K562 (cell line): Measurements from ENCODE around the gene SERPINF2. TPM values are rescaled to one million over a fixed set of nuclear protein-coding genes. Genes with fewer than 3 reads are reported as not detected.

Source experiments
- ARID1B ChIP-seq: fragments of 450-650 bp; IDR thresholded peaks from 2 replicates; pipeline ENCODE4 v1.6.1; 2016; ENCODE audit warnings: antibody characterized with exemption, mild to moderate bottlenecking, inconsistent platforms
- CBFA2T2 ChIP-seq: fragments of 450-650 bp; conservative IDR thresholded peaks from 2 replicates; pipeline ENCODE4 v1.6.1; 2017; ENCODE audit warnings: mild to moderate bottlenecking
- CREM ChIP-seq: IDR thresholded peaks from 2 replicates; pipeline ENCODE4 v1.6.1; 2014; ENCODE audit warnings: antibody characterized with exemption, low read depth
- DPF2 ChIP-seq: fragments of 450-650 bp; IDR thresholded peaks from 2 replicates; pipeline ENCODE4 v1.6.1; 2016
- EP400 ChIP-seq: fragments of 450-650 bp; IDR thresholded peaks from 2 replicates; pipeline ENCODE4 v1.6.1; 2017; ENCODE audit warnings: antibody characterized with exemption, mild to moderate bottlenecking, moderate library complexity
- FOSL1 ChIP-seq: fragments of 200-800 bp; sonication (Bioruptor generic); conservative IDR thresholded peaks from 2 replicates; pipeline ENCODE4 v1.6.1; 2016; ENCODE audit warnings: missing genetic modification characterization, missing compliant biosample characterization
- FOXM1 ChIP-seq, 2 experiments: fragments of 450-650 bp in 1 of 2; sonication (generic) in 1 of 2; formaldehyde crosslinking in 1 of 2; IDR thresholded peaks; 2 replicates each; pipeline versions ENCODE4 v1.6.1 to v1.9.0; 2017 to 2022; ENCODE audit warnings: low read depth in 2 of 2, mild to moderate bottlenecking in 2 of 2, missing genetic modification reagents in 1 of 2, moderate library complexity in 1 of 2
- HES1 ChIP-seq: fragments of 450-650 bp; IDR thresholded peaks from 2 replicates; pipeline ENCODE4 v1.6.1; 2016; ENCODE audit warnings: low read depth, mild to moderate bottlenecking, moderate library complexity
- HMG20A ChIP-seq: fragments of 450-650 bp; formaldehyde crosslinking; conservative IDR thresholded peaks from 2 replicates; pipeline ENCODE4 v1.4.0; 2020; ENCODE audit warnings: mild to moderate bottlenecking, mixed read lengths
- LEF1 ChIP-seq: fragments of 450-650 bp; IDR thresholded peaks from 2 replicates; pipeline ENCODE4 v1.6.1; 2016; ENCODE audit warnings: mild to moderate bottlenecking
- MEIS2 ChIP-seq: fragments of 450-650 bp; IDR thresholded peaks from 2 replicates; pipeline ENCODE4 v1.6.1; 2014; ENCODE audit warnings: mild to moderate bottlenecking; ENCODE audit not compliant: partially characterized antibody
- MLLT1 ChIP-seq, 2 experiments: fragments of 450-650 bp; IDR thresholded peaks; 2 replicates each; pipeline ENCODE4 v1.6.1; 2016
- MNT ChIP-seq, 2 experiments: fragments of 450-650 bp; conservative IDR thresholded peaks; 2 replicates each; pipeline ENCODE4 v1.6.1; 2017; ENCODE audit warnings: mild to moderate bottlenecking in 2 of 2, moderate library complexity in 2 of 2
- NCOA2 ChIP-seq, 2 experiments: fragments of 450-650 bp; IDR thresholded peaks; 2 replicates each; pipeline ENCODE4 v1.6.1; 2018; ENCODE audit warnings: mild to moderate bottlenecking in 2 of 2, moderate library complexity in 1 of 2; ENCODE audit not compliant: partially characterized antibody in 2 of 2
- NCOR1 ChIP-seq: fragments of 450-650 bp; IDR thresholded peaks from 2 replicates; pipeline ENCODE4 v1.6.1; 2016; ENCODE audit warnings: mild to moderate bottlenecking, moderate library complexity
- NFIX ChIP-seq: fragments of 250-450 bp; sonication (Bioruptor Pico); IDR thresholded peaks from 2 replicates; pipeline ENCODE4 v1.4.0; 2020; ENCODE audit warnings: low read depth, mild to moderate bottlenecking, moderate library complexity
- NR2C1 ChIP-seq, 2 experiments: fragments of 450-650 bp; IDR thresholded peaks; 2 replicates each; pipeline ENCODE4 v1.6.1; 2017; ENCODE audit warnings: mild to moderate bottlenecking in 2 of 2, antibody characterized with exemption in 1 of 2, inconsistent platforms in 1 of 2, missing compliant biosample characterization in 1 of 2, missing genetic modification characterization in 1 of 2
- SOX6 ChIP-seq: fragments of 450-650 bp; IDR thresholded peaks from 2 replicates; pipeline ENCODE4 v1.6.1; 2014; ENCODE audit warnings: mild to moderate bottlenecking
- SP2 ChIP-seq: IDR thresholded peaks from 2 replicates; pipeline ENCODE4 v1.6.1; 2011; ENCODE audit warnings: mild to moderate bottlenecking, low read depth, low read length, moderate library complexity; ENCODE audit not compliant: poor library complexity, severe bottlenecking; ENCODE audit errors: extremely low read depth
- TARDBP ChIP-seq: fragments of 450-650 bp; IDR thresholded peaks from 2 replicates; pipeline ENCODE4 v1.6.1; 2016
- TBP ChIP-seq: optimal IDR thresholded peaks from 2 replicates; pipeline ENCODE3; 2011; ENCODE audit warnings: low read depth, low read length, improper control_type of control experiment
- TEAD4 ChIP-seq, 2 experiments: sonication (generic) in 1 of 2; formaldehyde crosslinking in 1 of 2; IDR thresholded peaks; 2 replicates each; pipeline versions ENCODE4 v1.6.1 to v1.8.0; 2012 to 2022; ENCODE audit warnings: borderline replicate concordance in 1 of 2, inconsistent platforms in 1 of 2, low read length in 1 of 2, mild to moderate bottlenecking in 1 of 2, missing genetic modification reagents in 1 of 2
- TRIM28 ChIP-seq: fragments of 450-650 bp; IDR thresholded peaks from 2 replicates; pipeline ENCODE4 v1.6.1; 2017
- ZFX ChIP-seq: sonication (generic); formaldehyde crosslinking; IDR thresholded peaks from 2 replicates; pipeline ENCODE4 v1.8.0; 2022; ENCODE audit warnings: mild to moderate bottlenecking, missing genetic modification reagents, moderate library complexity
- polyA plus RNA-seq, 8 experiments: library from polyadenylated mRNA; depleted of rRNA in 4 of 8; stranded (reverse) in 5 of 8; unstranded in 3 of 8; fragments of >200 nt; fragmentation: Nextera tagmentation in 2 of 8; fragmentation: Illumina TruSeq in 1 of 8; extraction: Ambion mirVana in 2 of 8; extraction: Trizol in 1 of 8; gene quantifications; 2 replicates each; pipeline versions ENCODE4 v1.2.1 to v1.2.3, GENCODE V29; 2011 to 2014; ENCODE audit warnings: inconsistent platforms in 1 of 8, missing spikeins in 1 of 8
- total RNA-seq, 7 experiments: library from RNA; depleted of rRNA in 6 of 7; stranded (reverse); fragments of >200 nt in 6 of 7; fragmentation: Illumina TruSeq in 2 of 7; extraction: Trizol in 2 of 7; gene quantifications; 2 replicates each; pipeline versions ENCODE4 v1.2.1 to v1.2.3, GENCODE V29; 2011 to 2021; ENCODE audit warnings: low replicate concordance in 1 of 7

The SERPINF2 gene
- total and polyA plus RNA-seq, 9 of the 15 experiments (the other 6 are each of a cell fraction or from before 2014, with no cell fraction given), result 0.22 TPM; not detected in 8

GRCh38 chr17:1762901-1763898, 20.5 kb downstream of the SERPINF2 start (continued):
- TF ChIP-seq NR2C1 (IDR thresholded peaks at IDR 0.05) (no peak), NR2C1 (tag; IDR thresholded peaks at IDR 0.05) (0 out of 2 replicates have a peak, but pooled peaks have one; percentile 15), MNT (conservative IDR thresholded peaks at IDR 0.05) (peak; percentile 75 to 81), MEIS2 (no peak), NCOA2 (IDR thresholded peaks at IDR 0.05; ENCODE audit: partially characterized antibody in 2 of 2) (no peak), ZFX (CRISPR knock-in tag) (0 out of 2 replicates have a peak, but pooled peaks have one; percentile 30), MLLT1 (IDR thresholded peaks at IDR 0.05) (0 out of 4 replicates have a peak, but pooled peaks of 1 of the 2 experiments have one; percentile 27), TARDBP (no peak), SP2 (no peak), FOSL1 (tag) (peak; percentile 44), EP400 (peak; percentile 90; the same call in 1 of the 2 replicates), NCOR1 (peak; percentile 45; the same call in 1 of the 2 replicates), CREM (peak; percentile 8; the same call in 1 of the 2 replicates), LEF1 (peak; percentile 33; the same call in 1 of the 2 replicates), NFIX (CRISPR knock-in tag) (no peak), TEAD4 (IDR thresholded peaks at IDR 0.05; ENCODE audit: low read length) (peak; percentile 19; the same call in 1 of the 2 replicates), TEAD4 (CRISPR knock-in tag; IDR thresholded peaks at IDR 0.05; ENCODE audit: borderline replicate concordance) (no peak), TBP (peak; percentile 22), DPF2 (peak; percentile 66), FOXM1 (IDR thresholded peaks at IDR 0.05; ENCODE audit: low read depth) (peak; percentile 12; the same call in 1 of the 2 replicates), FOXM1 (CRISPR knock-in tag; IDR thresholded peaks at IDR 0.05; ENCODE audit: low read depth) (no peak), ARID1B (peak; percentile 72), TRIM28 (no peak), HMG20A (no peak), HES1 (no peak), SOX6 (peak; percentile 48; the same call in 1 of the 2 replicates), CBFA2T2 (peak; percentile 68)
